GM12874 (cell line): Measurements from ENCODE around the gene BDNF.

ENCODE experiments used
- TF ChIP-seq, protein P1 (sequence below): IDR thresholded peaks from 2 replicates; pipeline ENCODE4 v1.5.1; 2011; ENCODE audit warnings: low read depth, mild to moderate bottlenecking, control low read depth, low read length, moderate library complexity; ENCODE audit not compliant: insufficient read depth

Gene BDNF

DNA sequence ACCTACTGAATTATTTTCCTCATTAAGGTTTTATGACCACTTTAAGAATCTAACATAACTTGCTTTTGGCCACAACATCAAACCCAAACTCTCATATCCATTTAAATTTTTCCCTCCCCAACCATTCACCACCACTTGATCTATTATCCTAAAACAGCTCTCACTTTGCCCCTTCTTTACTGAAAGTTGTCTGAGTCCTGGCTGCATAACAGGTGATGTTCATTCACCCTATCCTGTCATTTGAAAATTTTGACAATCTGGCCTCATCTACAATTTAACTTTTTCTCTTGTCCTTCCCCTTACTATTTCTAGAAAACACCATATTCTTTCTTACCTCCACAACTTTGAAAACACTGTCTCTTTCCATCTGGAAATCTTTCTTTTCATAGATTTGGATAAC, 89.3 kb downstream of the BDNF start:
- TF ChIP-seq, protein P1, sequence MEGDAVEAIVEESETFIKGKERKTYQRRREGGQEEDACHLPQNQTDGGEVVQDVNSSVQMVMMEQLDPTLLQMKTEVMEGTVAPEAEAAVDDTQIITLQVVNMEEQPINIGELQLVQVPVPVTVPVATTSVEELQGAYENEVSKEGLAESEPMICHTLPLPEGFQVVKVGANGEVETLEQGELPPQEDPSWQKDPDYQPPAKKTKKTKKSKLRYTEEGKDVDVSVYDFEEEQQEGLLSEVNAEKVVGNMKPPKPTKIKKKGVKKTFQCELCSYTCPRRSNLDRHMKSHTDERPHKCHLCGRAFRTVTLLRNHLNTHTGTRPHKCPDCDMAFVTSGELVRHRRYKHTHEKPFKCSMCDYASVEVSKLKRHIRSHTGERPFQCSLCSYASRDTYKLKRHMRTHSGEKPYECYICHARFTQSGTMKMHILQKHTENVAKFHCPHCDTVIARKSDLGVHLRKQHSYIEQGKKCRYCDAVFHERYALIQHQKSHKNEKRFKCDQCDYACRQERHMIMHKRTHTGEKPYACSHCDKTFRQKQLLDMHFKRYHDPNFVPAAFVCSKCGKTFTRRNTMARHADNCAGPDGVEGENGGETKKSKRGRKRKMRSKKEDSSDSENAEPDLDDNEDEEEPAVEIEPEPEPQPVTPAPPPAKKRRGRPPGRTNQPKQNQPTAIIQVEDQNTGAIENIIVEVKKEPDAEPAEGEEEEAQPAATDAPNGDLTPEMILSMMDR: no peak

DNA sequence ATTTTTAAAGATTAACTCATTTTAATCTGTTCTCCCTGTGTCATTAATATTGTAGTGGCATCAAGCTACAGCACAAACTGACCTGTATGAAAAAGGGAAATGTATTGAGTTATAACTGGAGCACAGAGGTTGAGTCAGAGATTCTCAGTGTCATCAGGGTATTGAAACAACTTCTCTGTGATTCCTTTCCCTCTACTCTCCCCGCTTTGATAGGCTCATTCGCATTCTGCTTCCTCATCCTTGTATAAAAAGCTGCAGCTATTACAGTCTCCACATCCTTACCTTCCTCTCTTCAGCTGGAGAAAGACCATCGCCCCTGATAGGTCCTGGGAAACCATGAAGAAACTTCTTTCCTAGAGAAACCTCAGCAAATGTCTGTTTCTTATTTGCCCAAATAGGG, 90.0 kb downstream of the BDNF start:
- TF ChIP-seq, protein P1: no peak

DNA sequence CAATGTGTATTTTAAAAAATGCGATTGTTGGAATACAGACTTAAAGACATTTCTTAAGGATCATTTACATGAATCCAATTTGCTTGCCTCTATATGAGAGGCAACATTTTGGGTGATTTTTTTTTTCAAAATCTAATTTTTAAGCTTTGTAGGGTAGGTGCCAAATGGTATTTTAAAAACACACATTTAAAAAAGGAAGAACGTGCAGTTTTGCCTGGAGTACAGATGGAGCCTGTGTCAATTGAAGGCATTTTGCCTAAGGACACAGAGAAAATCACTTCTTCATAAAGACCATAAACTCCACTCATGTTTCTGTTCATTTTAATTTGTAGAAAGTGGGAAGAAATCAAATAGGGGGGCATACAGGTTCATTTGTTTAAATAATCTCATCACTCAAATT, 91.3 kb downstream of the BDNF start:
- TF ChIP-seq, protein P1: no peak

DNA sequence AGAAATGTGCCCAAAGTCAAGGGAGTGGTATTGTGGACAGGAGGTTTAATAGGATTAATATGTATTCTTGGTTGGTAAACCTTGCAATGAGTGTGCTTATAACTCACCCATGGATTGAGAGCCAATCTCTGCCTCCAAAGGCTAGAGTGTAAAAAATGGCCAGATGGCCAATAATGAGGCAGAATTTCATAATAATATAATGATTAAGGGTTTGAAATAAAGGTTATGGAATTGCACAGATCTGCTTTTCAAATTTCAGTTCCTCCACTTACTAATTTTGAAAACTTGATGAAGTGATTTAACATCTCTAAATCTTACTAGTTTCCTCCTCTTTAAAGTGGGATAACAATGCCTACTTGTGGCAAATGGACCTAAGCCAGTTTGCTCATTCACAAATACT, 94.8 kb downstream of the BDNF start:
- TF ChIP-seq, protein P1: no peak
